SU-DHL-6 (cell line): ENCODE data around the gene YIPF5.

ENCODE experiments used
- H2AFZ ChIP-seq: fragments of 200-600 bp; sonication (generic); 2 replicates; pipeline ENCODE4 v1.6.1; 2014; ENCODE audit warnings: low read depth, mild to moderate bottlenecking, moderate library complexity, mixed read lengths, antibody characterized with exemption, low read length; ENCODE audit not compliant: severe bottlenecking
- H3F3A ChIP-seq: fragments of 200-600 bp; shearing (Covaris generic); 2 replicates; pipeline ENCODE4 v1.6.0; 2016; ENCODE audit warnings: antibody characterized with exemption, mild to moderate bottlenecking; ENCODE audit not compliant: insufficient read depth
- H3K27ac ChIP-seq: fragments of 200-600 bp; sonication (generic); 2 replicates; pipeline ENCODE4 v1.5.1; 2016; ENCODE audit warnings: low read depth, mild to moderate bottlenecking, low read length, moderate library complexity, mixed read lengths
- H3K27me3 ChIP-seq: fragments of 200-600 bp; sonication (generic), shearing (Covaris generic); 2 replicates; pipeline ENCODE4 v1.6.0; 2014; ENCODE audit warnings: mild to moderate bottlenecking, low read length
- H3K36me3 ChIP-seq: fragments of 200-600 bp; sonication (generic); 2 replicates; pipeline ENCODE4 v1.6.1; 2014; ENCODE audit warnings: mild to moderate bottlenecking, low read length, mixed read lengths
- H3K4me2 ChIP-seq: fragments of 300-600, 200-600 bp; shearing (Covaris generic), sonication (generic); 2 replicates; pipeline ENCODE4 v1.6.0; 2014; ENCODE audit warnings: low read length, low read depth, mild to moderate bottlenecking; ENCODE audit not compliant: poor library complexity, severe bottlenecking
- H3K4me3 ChIP-seq: fragments of 200-600 bp; sonication (generic); 2 replicates; pipeline ENCODE4 v1.5.1; 2014; ENCODE audit warnings: antibody characterized with exemption, low read length, mild to moderate bottlenecking, mixed read lengths; ENCODE audit not compliant: insufficient read depth, poor library complexity, severe bottlenecking
- H3K79me2 ChIP-seq: fragments of 200-600 bp; sonication (generic); 2 replicates; pipeline ENCODE4 v1.6.1; 2014; ENCODE audit warnings: mild to moderate bottlenecking, low read length, moderate library complexity; ENCODE audit not compliant: insufficient read depth
- H3K9ac ChIP-seq: fragments of 200-600 bp; sonication (generic); 2 replicates; pipeline ENCODE4 v1.7.0; 2014; ENCODE audit warnings: mild to moderate bottlenecking, low read length
- H3K9me2 ChIP-seq: fragments of 200-600 bp; sonication (generic); replicated peaks from 2 replicates; pipeline ENCODE4 v1.6.1; 2014; ENCODE audit warnings: low read length; ENCODE audit not compliant: insufficient read depth
- H3K9me3 ChIP-seq: fragments of 200-600 bp; sonication (generic); 2 replicates; pipeline ENCODE4 v1.6.1; 2014; ENCODE audit warnings: low read length, mixed read lengths; ENCODE audit not compliant: insufficient read depth
- H4K20me1 ChIP-seq: fragments of 200-600 bp; sonication (generic); 2 replicates; pipeline ENCODE4 v1.6.1; 2014; ENCODE audit warnings: low read depth, mild to moderate bottlenecking, antibody characterized with exemption, low read length, moderate library complexity, mixed read lengths
- EZH2phosphoT487 ChIP-seq: fragments of 200-600 bp; sonication (generic), shearing (Covaris generic); conservative IDR thresholded peaks from 2 replicates; pipeline ENCODE4 v1.6.1; 2018; ENCODE audit warnings: mild to moderate bottlenecking, antibody characterized with exemption, low read length, moderate library complexity, mixed read lengths
- TF ChIP-seq, protein P1 (sequence below): fragments of 200-600 bp; sonication (generic); IDR thresholded peaks from one replicate; pipeline ENCODE4 v1.5.1; 2017; ENCODE audit warnings: antibody characterized with exemption, mild to moderate bottlenecking, low read length, moderate library complexity; ENCODE audit not compliant: insufficient read depth, poor library complexity, severe bottlenecking

YIPF5 gene

GRCh38 chr5:144209361-144209760 is 38.9 kb upstream of the YIPF5 start:
- Histone ChIP-seq H3K9me2 (no peaks in the 10 kb centered on the region), H3K4me3 (no peak overlapping the region), H3K27me3 (no peaks in the 10 kb centered on the region), H3F3A (no peaks in the 10 kb centered on the region), H4K20me1 (no peaks in the 10 kb centered on the region), H3K27ac (no peak overlapping the region), H3K79me2 (no peaks in the 10 kb centered on the region), H3K9me3 (no peaks in the 10 kb centered on the region), H3K9ac (no peak overlapping the region), H2AFZ (no peak overlapping the region), H3K4me2 (no peak overlapping the region), H3K36me3 (no peaks in the 10 kb centered on the region)
- no peak for TF ChIP-seq EZH2phosphoT487
- TF ChIP-seq, protein P1, sequence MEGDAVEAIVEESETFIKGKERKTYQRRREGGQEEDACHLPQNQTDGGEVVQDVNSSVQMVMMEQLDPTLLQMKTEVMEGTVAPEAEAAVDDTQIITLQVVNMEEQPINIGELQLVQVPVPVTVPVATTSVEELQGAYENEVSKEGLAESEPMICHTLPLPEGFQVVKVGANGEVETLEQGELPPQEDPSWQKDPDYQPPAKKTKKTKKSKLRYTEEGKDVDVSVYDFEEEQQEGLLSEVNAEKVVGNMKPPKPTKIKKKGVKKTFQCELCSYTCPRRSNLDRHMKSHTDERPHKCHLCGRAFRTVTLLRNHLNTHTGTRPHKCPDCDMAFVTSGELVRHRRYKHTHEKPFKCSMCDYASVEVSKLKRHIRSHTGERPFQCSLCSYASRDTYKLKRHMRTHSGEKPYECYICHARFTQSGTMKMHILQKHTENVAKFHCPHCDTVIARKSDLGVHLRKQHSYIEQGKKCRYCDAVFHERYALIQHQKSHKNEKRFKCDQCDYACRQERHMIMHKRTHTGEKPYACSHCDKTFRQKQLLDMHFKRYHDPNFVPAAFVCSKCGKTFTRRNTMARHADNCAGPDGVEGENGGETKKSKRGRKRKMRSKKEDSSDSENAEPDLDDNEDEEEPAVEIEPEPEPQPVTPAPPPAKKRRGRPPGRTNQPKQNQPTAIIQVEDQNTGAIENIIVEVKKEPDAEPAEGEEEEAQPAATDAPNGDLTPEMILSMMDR: no peak

GRCh38 chr5:144207875-144208444 is 37.5 kb upstream of the YIPF5 start:
- H3F3A ChIP-seq: no peaks in the 10 kb centered on the region
- no peak overlapping the region for H3K9ac ChIP-seq
- H3K9me2 ChIP-seq: no peaks in the 10 kb centered on the region
- H3K4me3 ChIP-seq: no peak overlapping the region
- no peaks in the 10 kb centered on the region for H3K79me2 ChIP-seq
- no peak overlapping the region for H3K27ac ChIP-seq
- no peak overlapping the region for H3K4me2 ChIP-seq
- no peaks in the 10 kb centered on the region for H3K27me3 ChIP-seq
- no peaks in the 10 kb centered on the region for H3K36me3 ChIP-seq
- no peaks in the 10 kb centered on the region for H4K20me1 ChIP-seq
- no peak overlapping the region for H2AFZ ChIP-seq
- TF ChIP-seq EZH2phosphoT487: no peak
- TF ChIP-seq, protein P1: no peak
- H3K9me3 ChIP-seq: no peaks in the 10 kb centered on the region

DNA sequence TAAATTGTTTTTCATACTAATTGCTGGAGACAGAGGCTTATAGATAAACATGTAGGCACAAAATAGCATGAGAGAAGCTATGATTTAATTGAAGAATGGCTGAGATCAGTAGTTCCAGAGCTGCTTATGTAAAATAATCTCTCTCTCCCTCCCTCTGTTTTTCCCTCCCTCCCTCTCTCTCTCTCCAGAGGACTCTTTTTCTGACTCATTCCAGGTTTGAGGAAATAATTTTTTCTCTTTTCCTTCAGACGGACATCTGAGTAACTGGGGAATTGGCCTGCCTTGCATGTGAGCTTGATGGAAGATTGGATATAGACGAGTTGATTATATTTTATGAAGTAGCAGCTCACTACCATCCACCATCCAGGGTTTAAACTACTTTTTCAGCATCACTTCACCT is 35.7 kb upstream of the YIPF5 start:
- Histone ChIP-seq H3K4me2 (no peak overlapping the region), H3K27me3 (no peaks in the 10 kb centered on the region), H4K20me1 (no peaks in the 10 kb centered on the region), H3K9ac (no peak overlapping the region), H3K4me3 (no peak overlapping the region), H3K9me2 (no peaks in the 10 kb centered on the region), H3F3A (no peaks in the 10 kb centered on the region), H3K79me2 (no peaks in the 10 kb centered on the region), H2AFZ (no peak overlapping the region), H3K36me3 (no peaks in the 10 kb centered on the region), H3K27ac (no peak overlapping the region), H3K9me3 (no peaks in the 10 kb centered on the region)
- TF ChIP-seq, protein P1: no peak
- no peak for TF ChIP-seq EZH2phosphoT487
